Large intestine (tissue), 3 donors: ENCODE data around the gene ZMYM1. TPM values are rescaled to one million over a fixed set of nuclear protein-coding genes. Genes with fewer than 3 reads are reported as not detected.
"Not testable (repeated sequence)": the region's sequence is repeated elsewhere in the genome, so short reads cannot be mapped to it uniquely, and the experiment has no call there.

Experiments used
- DNase-seq, 2 donors: peaks; one replicate each; pipeline versions ENCODE4 v3.0.0 to v3.0.0-alpha.2; 2013
- H3K27ac ChIP-seq: one replicate; pipeline ENCODE4 v1.5.1; 2013; ENCODE audit warnings: low read length
- H3K27me3 ChIP-seq: 2 replicates; pipeline ENCODE4 v1.6.1; 2013; ENCODE audit warnings: low read length; ENCODE audit not compliant: control insufficient read depth, insufficient read depth
- H3K36me3 ChIP-seq: 2 replicates; pipeline ENCODE4 v1.6.1; 2013; ENCODE audit warnings: low read length; ENCODE audit not compliant: control insufficient read depth, insufficient read depth
- H3K4me1 ChIP-seq: one replicate; pipeline ENCODE4 v1.6.1; 2013; ENCODE audit warnings: low read length; ENCODE audit not compliant: control insufficient read depth, insufficient read depth
- H3K4me3 ChIP-seq: one replicate; pipeline ENCODE4 v1.5.1; 2013; ENCODE audit warnings: low read length
- H3K9me3 ChIP-seq: one replicate; pipeline ENCODE4 v1.6.1; 2013; ENCODE audit warnings: mild to moderate bottlenecking, low read depth, low read length, moderate library complexity; ENCODE audit not compliant: control insufficient read depth
- WGBS: methylation state at CpG from one replicate; pipeline ENCODE4 v1.1.5; 2013; ENCODE audit warnings: low lambda C conversion rate; ENCODE audit not compliant: insufficient coverage; 5-methylcytosine and 5-hydroxymethylcytosine counted together
- polyA plus RNA-seq: library from polyadenylated mRNA; unstranded; fragments of 120-200 nt; gene quantifications from one replicate; pipeline ENCODE4 v1.2.1, GENCODE V29; 2013

The ZMYM1 gene
- polyA plus RNA-seq, 1 donor = 17.1 TPM

- no peak overlapping the region for H3K27ac ChIP-seq
- H3K9me3 ChIP-seq = no peaks in the 10 kb centered on the region
- H3K27me3 ChIP-seq = no peaks in the 10 kb centered on the region
- H3K36me3 ChIP-seq = no peaks in the 10 kb centered on the region
- no peak overlapping the region for H3K4me3 ChIP-seq
- H3K4me1 ChIP-seq = no peaks in the 10 kb centered on the region
- no peak for DNase-seq
These were observed 9.4 kb upstream of the ZMYM1 start for GRCh38 chr1:35069746-35070145.

GRCh38 chr1:35073265-35073811 lies 5.8 kb upstream of the ZMYM1 start:
- H3K4me1 ChIP-seq = no peaks in the 10 kb centered on the region
- H3K27ac ChIP-seq = no peak overlapping the region
- no peaks in the 10 kb centered on the region for H3K36me3 ChIP-seq
- H3K4me3 ChIP-seq = no peak overlapping the region
- 79% methylated on average over 1 of the region's 1 CpG for WGBS
- no peaks in the 10 kb centered on the region for H3K9me3 ChIP-seq
- no peaks in the 10 kb centered on the region for H3K27me3 ChIP-seq
- no peak for DNase-seq

DNA sequence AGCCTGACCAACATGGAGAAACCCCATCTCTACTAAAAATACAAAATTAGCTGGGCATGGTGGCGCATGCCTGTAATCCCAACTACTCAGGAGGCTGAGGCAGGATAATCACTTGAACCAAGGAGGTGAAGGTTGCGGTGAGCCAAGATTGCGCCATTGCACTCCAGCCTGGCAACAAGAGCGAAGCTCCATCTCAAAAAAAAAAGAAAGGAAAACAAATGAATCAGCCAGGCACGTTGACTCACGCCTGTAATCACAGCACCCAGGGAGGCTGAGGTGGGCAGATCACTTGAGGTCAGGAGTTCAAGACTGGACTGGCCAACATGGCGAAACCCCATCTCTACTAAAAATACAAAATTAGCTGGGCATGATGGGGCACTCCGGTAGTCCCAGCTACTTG lies 2.8 kb upstream of the ZMYM1 start:
- not testable (repeated sequence) for H3K4me1 ChIP-seq, DNase-seq, H3K4me3 ChIP-seq, H3K27me3 ChIP-seq, H3K27ac ChIP-seq, H3K36me3 ChIP-seq, H3K9me3 ChIP-seq
- WGBS = 100% methylated on average over 2 of the region's 8 CpGs

GRCh38 chr1:35080171-35080854 lies 1.1 kb downstream of the ZMYM1 start:
- 86% methylated on average over 1 of the region's 13 CpGs for WGBS
- Histone ChIP-seq H3K9me3 (no peaks in the 10 kb centered on the region), H3K27me3 (no peaks in the 10 kb centered on the region), H3K27ac (peak overlapping the region; percentile 80), H3K4me3 (peak overlapping the region; percentile 57), H3K4me1 (peaks cover 4% of the 10 kb centered on the region), H3K36me3 (no peaks in the 10 kb centered on the region)
- DNase-seq = no peak

DNA sequence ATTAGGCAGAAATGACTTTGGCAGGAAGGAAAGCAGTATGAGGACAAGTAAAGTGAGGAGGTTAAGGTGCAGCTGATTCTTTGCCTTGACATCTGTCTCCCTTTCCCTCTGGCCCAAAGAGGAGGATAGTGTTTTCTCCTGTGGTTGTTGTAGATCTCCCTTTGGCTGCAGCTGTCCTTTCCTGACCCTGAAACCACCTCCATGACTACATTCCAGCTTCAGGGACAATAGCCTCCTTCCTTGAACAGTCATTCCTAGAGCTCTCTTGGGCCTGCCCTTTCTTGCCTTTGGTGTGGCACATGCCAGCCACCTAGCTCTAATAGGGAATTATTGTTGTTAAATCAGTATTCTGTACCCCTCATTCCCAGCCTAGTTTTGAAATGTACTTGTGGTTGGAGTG lies 6.2 kb downstream of the ZMYM1 start:
- Histone ChIP-seq H3K27ac (no peak overlapping the region), H3K9me3 (no peaks in the 10 kb centered on the region), H3K36me3 (no peaks in the 10 kb centered on the region), H3K4me1 (peaks cover 1% of the 10 kb centered on the region), H3K4me3 (no peak overlapping the region), H3K27me3 (no peaks in the 10 kb centered on the region)
- no peak for DNase-seq

- peaks cover 59% of the 10 kb centered on the region for H3K36me3 ChIP-seq
These were observed 18.0 kb downstream of the ZMYM1 start for GRCh38 chr1:35097224-35097623.

GRCh38 chr1:35111106-35111505 lies 31.9 kb downstream of the ZMYM1 start:
- Histone ChIP-seq H3K27ac (no peak overlapping the region), H3K4me1 (no peaks in the 10 kb centered on the region), H3K4me3 (no peak overlapping the region), H3K36me3 (peaks cover 17% of the 10 kb centered on the region), H3K9me3 (no peaks in the 10 kb centered on the region), H3K27me3 (no peaks in the 10 kb centered on the region)
- DNase-seq = no peak
- WGBS = no CpG with 5 or more reads among the region's 1 CpG

More at GRCh38 chr1:35097224-35097623, 18.0 kb downstream of the ZMYM1 start:
- H3K4me1 ChIP-seq = no peaks in the 10 kb centered on the region
- 0% methylated on average over 1 of the region's 1 CpG for WGBS
- H3K27ac ChIP-seq = no peak overlapping the region
- no peak for DNase-seq
- H3K9me3 ChIP-seq = no peaks in the 10 kb centered on the region
- H3K4me3 ChIP-seq = no peak overlapping the region
- H3K27me3 ChIP-seq = no peaks in the 10 kb centered on the region

DNA sequence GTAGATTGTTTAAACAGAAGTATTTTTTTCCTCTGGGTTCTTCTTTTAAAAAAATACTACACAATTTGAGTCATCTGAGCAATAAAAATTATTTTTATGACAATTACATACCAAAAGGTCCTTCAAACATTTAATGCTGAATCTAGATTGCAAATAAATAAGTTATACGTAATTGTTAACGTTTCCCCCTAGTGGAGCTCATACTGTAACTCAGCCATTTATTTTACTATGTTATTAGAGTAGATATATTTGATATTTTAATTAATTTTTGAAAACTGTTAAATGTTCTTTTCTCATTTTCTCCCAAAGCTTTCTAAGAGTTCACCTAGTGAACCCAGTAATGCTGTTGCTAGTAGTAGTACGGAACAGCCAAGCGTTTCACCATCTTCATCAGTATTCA lies 33.5 kb downstream of the ZMYM1 start:
- no peak overlapping the region for H3K4me3 ChIP-seq
- no peak for DNase-seq
- H3K4me1 ChIP-seq = no peaks in the 10 kb centered on the region
- peaks cover 15% of the 10 kb centered on the region for H3K36me3 ChIP-seq
- 93% methylated on average over 3 of the region's 4 CpGs for WGBS
- no peak overlapping the region for H3K27ac ChIP-seq
- no peaks in the 10 kb centered on the region for H3K9me3 ChIP-seq
- no peaks in the 10 kb centered on the region for H3K27me3 ChIP-seq

DNA sequence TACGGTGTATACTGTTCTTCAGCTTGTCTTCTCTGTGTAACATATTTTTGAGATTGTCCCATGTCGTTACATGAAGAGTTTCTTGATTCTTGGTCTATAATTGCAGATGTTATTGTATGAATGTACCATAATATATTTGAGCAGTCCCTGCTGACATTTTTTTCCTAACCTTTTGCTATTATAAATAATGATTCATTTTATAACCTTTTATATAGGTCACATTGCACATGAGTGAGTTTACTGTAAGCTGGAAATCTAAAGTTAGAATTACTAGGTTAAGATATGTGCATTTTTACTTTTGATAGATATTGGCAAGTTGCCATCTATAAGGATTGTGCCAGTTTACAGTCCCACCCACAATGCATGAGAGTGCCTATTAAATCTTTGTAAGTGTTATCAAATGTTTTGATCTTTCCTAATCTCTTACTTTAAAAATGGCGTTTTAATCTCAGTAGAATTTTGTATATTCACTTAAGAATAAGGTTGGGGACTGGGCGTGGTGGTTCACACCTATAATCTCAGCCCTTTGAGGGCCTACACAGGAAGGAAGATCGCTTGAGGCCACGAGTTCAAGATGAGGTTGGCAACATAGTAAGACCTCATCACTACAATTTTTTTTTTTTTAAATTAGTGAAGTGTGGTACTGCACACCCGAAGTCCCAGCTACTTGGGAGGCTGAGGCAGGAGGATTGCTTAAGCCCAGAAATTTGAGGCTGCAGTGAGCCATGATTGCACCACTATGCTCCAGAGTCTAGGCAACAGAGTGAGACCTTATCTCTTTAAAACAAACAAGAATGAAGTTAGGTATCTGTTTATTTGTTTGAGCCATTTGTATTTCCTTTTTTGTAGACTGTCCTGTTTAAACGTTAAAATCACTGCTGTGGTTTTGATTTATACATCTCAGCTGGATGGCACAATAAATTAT lies 36.5 kb downstream of the ZMYM1 start:
- H3K9me3 ChIP-seq = no peaks in the 10 kb centered on the region
- DNase-seq = no peak
- no peaks in the 10 kb centered on the region for H3K4me1 ChIP-seq
- no peak overlapping the region for H3K4me3 ChIP-seq
- WGBS = 67% methylated on average over 1 of the region's 8 CpGs
- H3K36me3 ChIP-seq = peaks cover 15% of the 10 kb centered on the region
- H3K27ac ChIP-seq = no peak overlapping the region
- no peaks in the 10 kb centered on the region for H3K27me3 ChIP-seq

- Histone ChIP-seq H3K9me3 (no peaks in the 10 kb centered on the region), H3K27ac (no peak overlapping the region), H3K36me3 (peaks cover 3% of the 10 kb centered on the region), H3K4me3 (peak overlapping the region; percentile 36), H3K27me3 (peaks cover 3% of the 10 kb centered on the region), H3K4me1 (no peaks in the 10 kb centered on the region)
- DNase-seq = peak; percentile 27 to 43
- WGBS = no CpG with 5 or more reads among the region's 36 CpGs
These were observed 41.4 kb downstream of the ZMYM1 start for GRCh38 chr1:35120458-35121133.
